ENCODE data around the gene RPP30. TPM values are rescaled to one million over a fixed set of nuclear protein-coding genes. Genes with fewer than 3 reads are reported as not detected.
A peak's percentile ranks its signal among the peaks of the same experiment; 100 is the strongest.

Gene RPP30
- total and polyA plus RNA-seq, 9 of the 15 experiments (the other 6 are each of a cell fraction or from before 2014, with no cell fraction given): 37.3 to 170 (median 69.1) TPM

DNA sequence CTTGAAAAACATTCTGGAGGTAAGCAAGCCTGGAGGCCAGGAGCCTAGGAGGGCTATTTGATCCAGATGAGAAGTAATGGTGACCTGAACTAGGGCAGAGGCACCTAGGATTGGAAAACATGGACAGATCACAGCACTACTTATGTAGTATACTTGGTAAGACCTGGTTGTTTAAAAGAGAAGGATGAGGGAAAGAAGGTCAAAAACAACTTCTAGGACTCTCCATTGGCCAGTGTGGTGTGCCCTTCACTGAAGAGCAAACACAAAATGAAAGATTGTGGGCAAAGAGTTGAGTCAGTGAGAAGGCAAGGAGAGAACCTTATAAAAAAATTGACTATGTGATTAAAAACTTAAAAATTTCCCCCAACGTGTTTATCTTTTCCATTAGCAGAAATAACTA is 34.8 kb downstream of the RPP30 start:
- Histone ChIP-seq H3K9me1 (ENCODE audit: control insufficient read depth, insufficient read depth, low read length) (no peaks in the 10 kb centered on the region), H3K4me1 (replicated peaks in 1 of 2; ENCODE audit: control insufficient read depth in 2 of 2, insufficient read depth in 2 of 2, low read length in 2 of 2) (no peaks in the 10 kb centered on the region), H3K4me3 (no peak overlapping the region), H3K9me3 (replicated peaks; ENCODE audit: control insufficient read depth, insufficient read depth, low read depth, low read length) (no peaks in the 10 kb centered on the region), H3K27ac (ENCODE audit: extremely low read depth, low read depth, low read length) (no peak overlapping the region), H3K27me3 (ENCODE audit: control insufficient read depth in 2 of 2, insufficient read depth in 2 of 2, low read length in 2 of 2) (no peaks in the 10 kb centered on the region), H2AFZ (ENCODE audit: low read depth, low read length) (no peak overlapping the region), H3K4me2 (ENCODE audit: insufficient read depth, low read length) (no peak overlapping the region), H3K36me3 (ENCODE audit: control insufficient read depth, insufficient read depth, low read length) (peaks cover 15% of the 10 kb centered on the region; the same call in 1 of the 3 replicates), H3K79me2 (ENCODE audit: control insufficient read depth, insufficient read depth, low read length) (no peaks in the 10 kb centered on the region), H3K9ac (ENCODE audit: insufficient read depth in 1 of 2, low read depth in 2 of 2, low read length in 2 of 2) (no peak overlapping the region), H4K20me1 (replicated peaks; ENCODE audit: control insufficient read depth, insufficient read depth, low read length) (no peaks in the 10 kb centered on the region)
- ATAC-seq (no peak), DNase-seq (ENCODE audit: extremely low read depth in 1 of 4, low spot score in 3 of 4) (no peak), FAIRE-seq (no peak)
- intact Hi-C loops (cut with micrococcal nuclease) (no loop called here), in situ Hi-C loops (cut with MboI) (loop anchor here (25.0 kb wide), 1 partner anchor 1006 kb away; the partner anchor contains the start of genes BTAF1 and FGFBP3)
- POLR2A ChIA-PET: no interaction called here
- no peak for TF ChIP-seq RBM14 (IDR thresholded peaks at IDR 0.05; ENCODE audit: borderline replicate concordance, insufficient read depth, low read depth, low read length)
- no TSS peak for BruUV-seq (replicated peaks)
- 40% methylated on average over 1 of the region's 1 CpG for WGBS (ENCODE audit: insufficient coverage, low coverage, missing lambda C conversion rate)
- CTCF ChIA-PET (ENCODE audit: low intra/inter-chr PET ratio): no interaction called here

DNA sequence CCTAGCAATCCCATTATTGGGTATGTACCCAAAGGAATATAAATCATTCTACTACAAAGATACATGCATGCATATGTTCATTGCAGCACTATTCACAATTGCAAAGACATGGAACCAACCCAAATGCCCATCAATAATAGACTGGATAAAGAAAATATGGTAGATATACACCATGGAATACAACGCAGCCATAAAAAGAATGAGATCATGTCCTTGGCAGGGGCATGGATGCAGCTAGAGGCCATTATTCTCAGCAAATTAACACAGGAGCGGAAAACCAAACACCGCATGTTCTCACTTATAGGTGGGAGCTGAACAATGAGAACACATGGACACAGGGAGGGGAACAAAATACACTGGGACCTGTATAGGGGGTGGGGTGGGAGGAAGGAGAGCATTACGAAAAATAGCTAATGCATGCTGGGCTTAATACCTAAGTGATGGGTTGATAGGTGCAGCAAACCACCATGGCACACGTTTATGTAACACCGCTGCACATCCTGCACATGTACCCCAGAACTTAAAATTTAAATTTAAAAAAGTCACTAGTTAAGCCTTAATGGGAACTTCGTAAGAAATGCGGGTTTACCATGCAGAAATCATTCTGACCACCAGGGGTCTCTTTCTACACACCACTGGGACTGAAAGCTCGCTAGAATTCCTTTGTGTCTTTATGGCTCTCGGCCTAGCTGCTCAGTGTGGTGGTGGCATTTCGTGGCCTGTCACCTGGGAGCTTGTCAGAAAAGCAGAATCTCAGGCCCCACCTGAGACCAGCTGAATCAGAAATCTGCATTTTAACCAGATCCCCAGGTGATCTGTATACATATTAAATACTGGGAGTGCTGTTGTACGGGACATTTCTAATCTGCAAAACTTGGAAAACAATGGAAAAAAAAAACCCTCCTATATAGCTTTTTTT is 39.6 kb downstream of the RPP30 start:
- peak; percentile 91 for ATAC-seq
- no peak overlapping the region for H3K4me2 ChIP-seq (ENCODE audit: insufficient read depth, low read length)
- ChIA-PET CTCF (ENCODE audit: low intra/inter-chr PET ratio) (interaction anchor here (0.7 to 0.9 kb wide), 3 partner anchors 32 to 635 kb away, joined by 3 to 8 read pairs (median 3); no protein-coding TSS in a partner anchor), POLR2A (interaction anchor here (0.8 to 1.2 kb wide), 4 partner anchors 8 to 745 kb away, joined by 3 to 4 read pairs (median 3); no protein-coding TSS in a partner anchor)
- no peak overlapping the region for H3K9ac ChIP-seq (ENCODE audit: insufficient read depth in 1 of 2, low read depth in 2 of 2, low read length in 2 of 2)
- H3K27me3 ChIP-seq (ENCODE audit: control insufficient read depth in 2 of 2, insufficient read depth in 2 of 2, low read length in 2 of 2): peaks cover 2 to 5% of the 10 kb centered on the region in 2 experiments; a peak in 2 of 5 replicates
- no TSS peak for BruUV-seq (replicated peaks)
- no peak overlapping the region for H2AFZ ChIP-seq (ENCODE audit: low read depth, low read length)
- 23% methylated on average over 11 of the region's 12 CpGs for WGBS (ENCODE audit: insufficient coverage, low coverage, missing lambda C conversion rate)
- no peaks in the 10 kb centered on the region for H3K9me1 ChIP-seq (ENCODE audit: control insufficient read depth, insufficient read depth, low read length)
- intact Hi-C loops (cut with micrococcal nuclease) (loop anchor here (1.0 kb wide), 2 partner anchors 340 to 385 kb away; no protein-coding TSS in a partner anchor), in situ Hi-C loops (cut with MboI) (loop anchor here (25.0 kb wide), 1 partner anchor 1001 kb away; the partner anchor contains the start of genes BTAF1 and FGFBP3)
- no peak overlapping the region for H3K27ac ChIP-seq (ENCODE audit: extremely low read depth, low read depth, low read length)
- H3K4me1 ChIP-seq (replicated peaks in 1 of 2; ENCODE audit: control insufficient read depth in 2 of 2, insufficient read depth in 2 of 2, low read length in 2 of 2): no peaks in the 10 kb centered on the region; a peak in 1 of 5 replicates
- peak; percentile 84 for FAIRE-seq
- no peaks in the 10 kb centered on the region for H3K36me3 ChIP-seq (ENCODE audit: control insufficient read depth, insufficient read depth, low read length)
- DNase-seq (ENCODE audit: extremely low read depth in 1 of 4, low spot score in 3 of 4): peak; percentile 39 to 65 (median 48)
- no peaks in the 10 kb centered on the region for H4K20me1 ChIP-seq (replicated peaks; ENCODE audit: control insufficient read depth, insufficient read depth, low read length)
- no peak overlapping the region for H3K4me3 ChIP-seq
- no peaks in the 10 kb centered on the region for H3K9me3 ChIP-seq (replicated peaks; ENCODE audit: control insufficient read depth, insufficient read depth, low read depth, low read length)
- H3K79me2 ChIP-seq (ENCODE audit: control insufficient read depth, insufficient read depth, low read length): no peaks in the 10 kb centered on the region
- TF ChIP-seq SMC3 (conservative IDR thresholded peaks at IDR 0.05; ENCODE audit: insufficient read depth, low read depth, low read length) (0 out of 2 replicates have a peak, but pooled peaks have one; percentile 10), EWSR1 (IDR thresholded peaks at IDR 0.05; ENCODE audit: borderline replicate concordance, low read depth, partially characterized antibody) (no peak), SLC30A9 (CRISPR knock-in tag; IDR thresholded peaks at IDR 0.05) (no peak), RAD21 (CRISPR knock-in tag; conservative IDR thresholded peaks at IDR 0.05 in 1 of 2, IDR thresholded peaks at IDR 0.05 in 1 of 2) (peak; percentile 65 to 71)

Data from K562 (cell line).